H9 (cell line): Measurements from ENCODE around the gene SFI1. TPM values are rescaled to one million over a fixed set of nuclear protein-coding genes. Genes with fewer than 3 reads are reported as not detected.

Experiments used
- DNase-seq: peaks from one replicate; pipeline ENCODE4 v3.0.0-alpha.2; 2017
- H2AFZ ChIP-seq: one replicate; pipeline ENCODE4 v1.6.1; 2013; ENCODE audit warnings: mild to moderate bottlenecking, low read length, control low read depth, moderate library complexity
- H2AK5ac ChIP-seq: 2 replicates; pipeline ENCODE4 v1.6.1; 2013; ENCODE audit warnings: low read length, control low read depth, mixed read lengths; ENCODE audit not compliant: insufficient read length
- H2BK120ac ChIP-seq: one replicate; pipeline ENCODE4 v1.6.1; 2013; ENCODE audit warnings: low read depth, mild to moderate bottlenecking, low read length, control low read depth, inconsistent platforms; ENCODE audit not compliant: poor library complexity, severe bottlenecking
- H2BK12ac ChIP-seq: 2 replicates; pipeline ENCODE4 v1.6.1; 2013; ENCODE audit warnings: low read length, control low read depth, mixed read lengths, low read depth; ENCODE audit not compliant: insufficient read length
- H2BK15ac ChIP-seq: 2 replicates; pipeline ENCODE4 v1.6.1; 2013; ENCODE audit warnings: low read depth, low read length, control low read depth
- H2BK20ac ChIP-seq: one replicate; pipeline ENCODE4 v1.6.1; 2013; ENCODE audit warnings: low read depth, mild to moderate bottlenecking, low read length, control low read depth, inconsistent platforms; ENCODE audit not compliant: poor library complexity, severe bottlenecking
- H2BK5ac ChIP-seq: 2 replicates; pipeline ENCODE4 v1.6.1; 2013; ENCODE audit warnings: low read length, control low read depth, mixed read lengths; ENCODE audit not compliant: insufficient read length
- H3K14ac ChIP-seq: 2 replicates; pipeline ENCODE4 v1.6.1; 2013; ENCODE audit warnings: low read length, control low read depth; ENCODE audit not compliant: insufficient read depth
- H3K18ac ChIP-seq: 2 replicates; pipeline ENCODE4 v1.6.1; 2013; ENCODE audit warnings: low read depth, mild to moderate bottlenecking, mixed read lengths, low read length, control low read depth; ENCODE audit not compliant: insufficient read length
- H3K23ac ChIP-seq: 2 replicates; pipeline ENCODE4 v1.6.1; 2013; ENCODE audit warnings: low read length, control low read depth, mixed read lengths, low read depth; ENCODE audit not compliant: insufficient read length
- H3K23me2 ChIP-seq: 2 replicates; pipeline ENCODE4 v1.6.1; 2013; ENCODE audit warnings: low read depth, mild to moderate bottlenecking, mixed read lengths, low read length, control low read depth; ENCODE audit not compliant: insufficient read length, poor library complexity, severe bottlenecking
- H3K27ac ChIP-seq: 2 replicates; pipeline ENCODE4 v1.5.1; 2013; ENCODE audit warnings: low read length, control low read depth, mixed read lengths, low read depth; ENCODE audit not compliant: insufficient read length
- H3K27me3 ChIP-seq: 2 replicates; pipeline ENCODE4 v1.6.1; 2013; ENCODE audit warnings: low read length, control low read depth, inconsistent platforms; ENCODE audit not compliant: insufficient read depth
- H3K4ac ChIP-seq: 2 replicates; pipeline ENCODE4 v1.6.1; 2013; ENCODE audit warnings: low read depth, mild to moderate bottlenecking, control low read depth, inconsistent platforms, low read length, moderate library complexity
- H3K4me1 ChIP-seq: 2 replicates; pipeline ENCODE4 v1.6.1; 2013; ENCODE audit warnings: low read length, control low read depth, inconsistent platforms; ENCODE audit not compliant: insufficient read depth
- H3K4me2 ChIP-seq: 2 replicates; pipeline ENCODE4 v1.6.1; 2013; ENCODE audit warnings: low read length, control low read depth, mixed read lengths; ENCODE audit not compliant: insufficient read length, insufficient read depth
- H3K56ac ChIP-seq: 2 replicates; pipeline ENCODE4 v1.6.1; 2013; ENCODE audit warnings: low read depth, mild to moderate bottlenecking, mixed read lengths, low read length, control low read depth; ENCODE audit not compliant: insufficient read length
- H3K79me1 ChIP-seq: 2 replicates; pipeline ENCODE4 v1.6.1; 2013; ENCODE audit warnings: low read depth, mild to moderate bottlenecking, moderate library complexity, low read length, control low read depth, inconsistent platforms; ENCODE audit not compliant: insufficient read depth, poor library complexity, severe bottlenecking
- H3K79me2 ChIP-seq: 2 replicates; pipeline ENCODE4 v1.6.1; 2013; ENCODE audit warnings: low read length, control low read depth, inconsistent platforms; ENCODE audit not compliant: insufficient read depth
- H3K9ac ChIP-seq: 2 replicates; pipeline ENCODE4 v1.6.1; 2013; ENCODE audit warnings: low read length, control low read depth, mixed read lengths; ENCODE audit not compliant: insufficient read length; ENCODE audit errors: extremely low read depth
- H3K9me3 ChIP-seq: one replicate; pipeline ENCODE4 v1.6.1; 2013; ENCODE audit warnings: low read depth, low read length, inconsistent platforms; ENCODE audit not compliant: control insufficient read depth
- H3T11ph ChIP-seq: one replicate; pipeline ENCODE4 v1.6.1; 2013; ENCODE audit warnings: mild to moderate bottlenecking, low read length, control low read depth, inconsistent platforms
- H4K20me1 ChIP-seq: one replicate; pipeline ENCODE4 v1.6.1; 2013; ENCODE audit not compliant: control insufficient read depth, insufficient read length, insufficient read depth
- H4K5ac ChIP-seq: 2 replicates; pipeline ENCODE4 v1.6.1; 2013; ENCODE audit warnings: low read depth, mild to moderate bottlenecking, mixed read lengths, low read length, control low read depth; ENCODE audit not compliant: insufficient read length
- H4K8ac ChIP-seq: replicated peaks from 2 replicates; pipeline ENCODE4 v1.6.1; 2013; ENCODE audit warnings: low read length, control low read depth, mixed read lengths, low read depth; ENCODE audit not compliant: insufficient read length
- H4K91ac ChIP-seq: 2 replicates; pipeline ENCODE4 v1.6.1; 2013; ENCODE audit warnings: low read depth, mild to moderate bottlenecking, moderate library complexity, mixed read lengths, low read length, control low read depth; ENCODE audit not compliant: insufficient read length
- H3K27ac Mint-ChIP-seq, 3 experiments: 2 replicates in 2 of 3; 3 replicates in 1 of 3; pipeline ENCODE4 v1.8.0; 2020 to 2021; ENCODE audit warnings: mixed read lengths in 3 of 3, mild to moderate bottlenecking in 1 of 3, moderate library complexity in 1 of 3
- H3K27me3 Mint-ChIP-seq: 2 replicates; pipeline ENCODE4 v1.8.0; 2021; ENCODE audit warnings: low read depth, mild to moderate bottlenecking, moderate library complexity, mixed read lengths
- H3K36me3 Mint-ChIP-seq, 3 experiments: 2 replicates in 2 of 3; 3 replicates in 1 of 3; pipeline ENCODE4 v1.8.0; 2020 to 2021; ENCODE audit warnings: low read depth in 3 of 3, mixed read lengths in 3 of 3; ENCODE audit not compliant: insufficient read depth in 1 of 3
- H3K4me1 Mint-ChIP-seq, 2 experiments: 2 replicates each; pipeline ENCODE4 v1.8.0; 2020; ENCODE audit warnings: mixed read lengths in 2 of 2
- H3K4me3 Mint-ChIP-seq, 2 experiments: 2 replicates in 1 of 2; 3 replicates in 1 of 2; pipeline ENCODE4 v1.8.0; 2020 to 2021; ENCODE audit warnings: mild to moderate bottlenecking in 2 of 2, mixed read lengths in 2 of 2, moderate library complexity in 1 of 2
- H3K9me3 Mint-ChIP-seq, 2 experiments: 2 replicates in 1 of 2; 3 replicates in 1 of 2; pipeline ENCODE4 v1.8.0; 2020; ENCODE audit warnings: mild to moderate bottlenecking in 2 of 2, mixed read lengths in 2 of 2, moderate library complexity in 1 of 2
- WGBS: extraction: QIAGEN DNeasy Blood & Tissue Kit; methylation state at CpG from one replicate; pipeline ENCODE4 v1.1.7; 2013; ENCODE audit warnings: missing lambda C conversion rate, low lambda C conversion rate, mixed read lengths; ENCODE audit not compliant: insufficient read length; ENCODE audit errors: extremely low coverage; 5-methylcytosine and 5-hydroxymethylcytosine counted together
- total RNA-seq: library from RNA; stranded (reverse); gene quantifications from 2 replicates; pipeline ENCODE4 v1.2.1, GENCODE V29; 2021
- TF ChIP-seq, protein P1 (sequence below): fragments of 200-600 bp; sonication (generic); conservative IDR thresholded peaks from 3 replicates; pipeline ENCODE4 v1.8.0; 2021; ENCODE audit warnings: antibody characterized with exemption, mild to moderate bottlenecking

The SFI1 gene
- total RNA-seq, 1 experiment from 2014 or later = 26.4 TPM

DNA sequence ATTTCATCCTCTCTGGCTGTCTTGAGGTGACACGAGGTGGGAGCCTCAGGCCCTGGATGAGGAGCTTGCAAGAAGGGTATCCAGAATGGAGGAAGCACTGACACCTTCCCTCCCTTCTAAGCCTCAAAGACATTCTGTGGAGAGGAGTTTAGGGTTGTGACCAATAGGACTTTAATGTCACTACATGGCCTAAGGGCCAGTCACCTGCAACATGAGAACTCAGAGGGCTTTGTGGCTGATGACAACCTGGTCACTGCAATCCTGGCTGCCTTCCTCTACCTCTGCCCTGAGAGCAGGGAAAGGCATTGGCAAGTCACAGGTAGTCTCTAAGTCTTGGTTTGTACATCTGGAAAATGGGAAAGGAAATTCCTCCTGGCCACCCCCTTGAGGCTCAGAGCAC, 132.0 kb downstream of the SFI1 start:
- Histone ChIP-seq H2AK5ac (no peak overlapping the region), H3K79me1 (peaks cover 5% of the 10 kb centered on the region), H3K23ac (no peak overlapping the region), H4K20me1 (peaks cover 6% of the 10 kb centered on the region), H2BK15ac (no peak overlapping the region), H2BK20ac (no peak overlapping the region), H3K9me3 (no peaks in the 10 kb centered on the region), H3K4me2 (no peak overlapping the region), H3K56ac (no peak overlapping the region), H3T11ph (no peak overlapping the region), H2BK5ac (no peak overlapping the region), H2BK12ac (no peak overlapping the region), H3K18ac (no peak overlapping the region), H3K27ac (no peak overlapping the region), H3K27me3 (no peaks in the 10 kb centered on the region), H2BK120ac (no peak overlapping the region), H4K8ac (no peak overlapping the region), H3K79me2 (peaks cover 9% of the 10 kb centered on the region; the same call in 1 of the 2 replicates), H3K4ac (no peak overlapping the region), H3K14ac (no peak overlapping the region), H2AFZ (no peak overlapping the region), H3K4me1 (no peaks in the 10 kb centered on the region; the same call in 1 of the 2 replicates), H3K23me2 (peaks cover 7% of the 10 kb centered on the region), H4K91ac (no peak overlapping the region), H3K9ac (no peak overlapping the region), H4K5ac (no peak overlapping the region)
- Mint-ChIP-seq H3K36me3 (peaks cover 0 to 5% (median 0%) of the 10 kb centered on the region in 3 experiments; a peak in 3 of 7 replicates), H3K4me3 (peak overlapping the region in 1 of 2 experiments; percentile 70; a peak in 3 of 5 replicates), H3K4me1 (peaks cover 38 to 39% of the 10 kb centered on the region in 2 experiments), H3K27me3 (no peaks in the 10 kb centered on the region; the same call in 1 of the 2 replicates), H3K27ac (peak overlapping the region in 2 of 3 experiments; percentile 34 to 55; a peak in 3 of 7 replicates), H3K9me3 (no peaks in the 10 kb centered on the region; a peak in 1 of 5 replicates)
- WGBS = no CpG with 5 or more reads among the region's 1 CpG
- no peak for DNase-seq
- TF ChIP-seq, protein P1, sequence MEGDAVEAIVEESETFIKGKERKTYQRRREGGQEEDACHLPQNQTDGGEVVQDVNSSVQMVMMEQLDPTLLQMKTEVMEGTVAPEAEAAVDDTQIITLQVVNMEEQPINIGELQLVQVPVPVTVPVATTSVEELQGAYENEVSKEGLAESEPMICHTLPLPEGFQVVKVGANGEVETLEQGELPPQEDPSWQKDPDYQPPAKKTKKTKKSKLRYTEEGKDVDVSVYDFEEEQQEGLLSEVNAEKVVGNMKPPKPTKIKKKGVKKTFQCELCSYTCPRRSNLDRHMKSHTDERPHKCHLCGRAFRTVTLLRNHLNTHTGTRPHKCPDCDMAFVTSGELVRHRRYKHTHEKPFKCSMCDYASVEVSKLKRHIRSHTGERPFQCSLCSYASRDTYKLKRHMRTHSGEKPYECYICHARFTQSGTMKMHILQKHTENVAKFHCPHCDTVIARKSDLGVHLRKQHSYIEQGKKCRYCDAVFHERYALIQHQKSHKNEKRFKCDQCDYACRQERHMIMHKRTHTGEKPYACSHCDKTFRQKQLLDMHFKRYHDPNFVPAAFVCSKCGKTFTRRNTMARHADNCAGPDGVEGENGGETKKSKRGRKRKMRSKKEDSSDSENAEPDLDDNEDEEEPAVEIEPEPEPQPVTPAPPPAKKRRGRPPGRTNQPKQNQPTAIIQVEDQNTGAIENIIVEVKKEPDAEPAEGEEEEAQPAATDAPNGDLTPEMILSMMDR = no peak
